ENCODE results near the gene RAB26. TPM values are rescaled to one million over a fixed set of nuclear protein-coding genes. Genes with fewer than 3 reads are reported as not detected.

Gene RAB26
- total RNA-seq, 1 donor from 2014 or later = 3.4 TPM

DNA sequence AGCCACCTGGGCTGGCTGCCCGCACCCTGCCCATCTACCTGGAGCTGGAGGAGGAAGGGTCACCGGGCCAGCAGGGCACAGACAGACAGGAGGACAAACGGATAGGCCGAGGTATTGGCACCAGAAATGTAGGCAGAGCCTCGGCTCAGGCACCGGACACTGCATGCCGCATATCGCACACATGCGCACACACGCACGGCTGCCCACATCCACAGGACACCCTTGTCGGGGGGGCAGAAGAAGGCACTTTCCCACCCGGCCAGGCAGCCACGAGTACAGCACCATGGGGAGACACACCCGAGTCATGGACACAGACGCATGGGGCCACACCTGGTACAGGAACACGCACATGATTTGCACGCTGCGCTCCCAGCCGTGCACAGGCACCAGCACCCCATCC, 33.5 kb downstream of the RAB26 start:
- Mint-ChIP-seq H3K4me1 (ENCODE audit: unreplicated experiment) (no peaks in the 10 kb centered on the region), H3K9me3 (ENCODE audit: unreplicated experiment) (no peaks in the 10 kb centered on the region), H3K27ac (ENCODE audit: unreplicated experiment) (no peak overlapping the region), H3K27me3 (ENCODE audit: unreplicated experiment) (no peaks in the 10 kb centered on the region), H3K36me3 (ENCODE audit: unreplicated experiment) (peaks cover 2% of the 10 kb centered on the region), H3K4me3 (ENCODE audit: unreplicated experiment) (no peak overlapping the region)
- no peak for DNase-seq (ENCODE audit: extremely low spot score, unreplicated experiment)
- TF ChIP-seq, protein P1, sequence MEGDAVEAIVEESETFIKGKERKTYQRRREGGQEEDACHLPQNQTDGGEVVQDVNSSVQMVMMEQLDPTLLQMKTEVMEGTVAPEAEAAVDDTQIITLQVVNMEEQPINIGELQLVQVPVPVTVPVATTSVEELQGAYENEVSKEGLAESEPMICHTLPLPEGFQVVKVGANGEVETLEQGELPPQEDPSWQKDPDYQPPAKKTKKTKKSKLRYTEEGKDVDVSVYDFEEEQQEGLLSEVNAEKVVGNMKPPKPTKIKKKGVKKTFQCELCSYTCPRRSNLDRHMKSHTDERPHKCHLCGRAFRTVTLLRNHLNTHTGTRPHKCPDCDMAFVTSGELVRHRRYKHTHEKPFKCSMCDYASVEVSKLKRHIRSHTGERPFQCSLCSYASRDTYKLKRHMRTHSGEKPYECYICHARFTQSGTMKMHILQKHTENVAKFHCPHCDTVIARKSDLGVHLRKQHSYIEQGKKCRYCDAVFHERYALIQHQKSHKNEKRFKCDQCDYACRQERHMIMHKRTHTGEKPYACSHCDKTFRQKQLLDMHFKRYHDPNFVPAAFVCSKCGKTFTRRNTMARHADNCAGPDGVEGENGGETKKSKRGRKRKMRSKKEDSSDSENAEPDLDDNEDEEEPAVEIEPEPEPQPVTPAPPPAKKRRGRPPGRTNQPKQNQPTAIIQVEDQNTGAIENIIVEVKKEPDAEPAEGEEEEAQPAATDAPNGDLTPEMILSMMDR (IDR thresholded peaks at IDR 0.05) = no peak

DNA sequence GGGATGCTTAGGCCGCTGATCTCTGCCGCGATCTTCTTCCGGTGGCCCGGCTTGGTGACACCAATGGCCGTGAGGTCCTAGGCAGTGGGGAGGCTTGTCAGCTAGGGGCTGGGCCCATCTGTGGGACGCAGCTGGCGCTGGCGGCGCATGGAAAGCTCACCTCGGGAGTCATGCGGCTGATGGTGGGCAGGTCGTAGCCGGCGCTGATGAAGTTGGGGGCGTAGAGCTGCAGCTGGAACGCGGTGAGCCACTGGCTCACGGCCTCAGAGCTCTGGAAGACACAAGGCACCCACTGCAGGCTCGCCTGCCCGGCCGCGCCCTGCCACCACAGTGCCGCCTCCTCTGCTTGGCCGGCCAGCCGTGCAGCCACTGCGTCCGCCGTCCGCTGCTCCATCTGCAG, 35.2 kb downstream of the RAB26 start:
- H3K4me1 Mint-ChIP-seq (ENCODE audit: unreplicated experiment) = no peaks in the 10 kb centered on the region
- no peaks in the 10 kb centered on the region for H3K9me3 Mint-ChIP-seq (ENCODE audit: unreplicated experiment)
- TF ChIP-seq, protein P1 (IDR thresholded peaks at IDR 0.05) = no peak
- H3K4me3 Mint-ChIP-seq (ENCODE audit: unreplicated experiment) = no peak overlapping the region
- no peak overlapping the region for H3K27ac Mint-ChIP-seq (ENCODE audit: unreplicated experiment)
- no peaks in the 10 kb centered on the region for H3K36me3 Mint-ChIP-seq (ENCODE audit: unreplicated experiment)
- no peaks in the 10 kb centered on the region for H3K27me3 Mint-ChIP-seq (ENCODE audit: unreplicated experiment)
- DNase-seq (ENCODE audit: extremely low spot score, unreplicated experiment) = no peak

DNA sequence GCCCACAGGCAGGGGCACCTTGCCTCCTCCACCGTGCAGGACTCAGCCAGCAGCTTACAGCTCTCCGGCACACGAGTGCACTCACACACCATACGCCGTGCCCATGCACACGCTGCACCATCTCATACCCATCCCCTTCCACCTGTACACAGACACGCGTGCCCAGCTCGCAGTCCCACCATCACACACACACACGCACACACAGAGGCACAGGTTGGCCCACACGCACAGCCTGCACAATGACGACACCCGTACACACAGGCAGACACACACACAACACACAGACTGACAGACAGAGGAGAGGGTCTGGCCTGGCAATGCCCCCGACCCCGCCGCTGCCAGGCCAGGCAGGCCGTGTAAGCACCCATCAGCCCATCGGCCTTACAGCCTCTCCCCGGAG, 35.9 kb downstream of the RAB26 start:
- no peak for DNase-seq (ENCODE audit: extremely low spot score, unreplicated experiment)
- Mint-ChIP-seq H3K36me3 (ENCODE audit: unreplicated experiment) (no peaks in the 10 kb centered on the region), H3K4me1 (ENCODE audit: unreplicated experiment) (no peaks in the 10 kb centered on the region), H3K27ac (ENCODE audit: unreplicated experiment) (no peak overlapping the region), H3K27me3 (ENCODE audit: unreplicated experiment) (no peaks in the 10 kb centered on the region), H3K9me3 (ENCODE audit: unreplicated experiment) (no peaks in the 10 kb centered on the region), H3K4me3 (ENCODE audit: unreplicated experiment) (no peak overlapping the region)
- TF ChIP-seq, protein P1 (IDR thresholded peaks at IDR 0.05) = no peak

DNA sequence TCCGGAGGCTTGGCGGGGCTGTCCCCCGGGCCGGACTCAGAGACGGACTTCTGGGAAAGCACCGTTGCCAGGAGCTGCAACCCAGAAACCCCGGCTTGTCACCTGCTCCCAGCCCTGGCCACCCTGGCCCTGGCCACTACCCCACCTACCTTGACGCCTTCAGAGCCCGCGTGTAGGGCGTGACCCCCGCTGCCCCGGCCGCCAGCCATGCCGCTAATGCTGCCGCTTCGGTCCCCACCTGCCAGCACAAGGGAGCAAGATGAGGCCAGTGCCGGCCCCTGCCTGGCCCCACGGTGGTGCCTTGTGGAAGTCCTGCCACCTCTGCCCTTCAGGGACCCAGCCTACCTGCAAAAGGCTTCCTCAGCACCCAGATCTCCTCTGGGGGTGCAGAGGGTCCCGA, 36.5 kb downstream of the RAB26 start:
- Mint-ChIP-seq H3K4me3 (ENCODE audit: unreplicated experiment) (no peak overlapping the region), H3K4me1 (ENCODE audit: unreplicated experiment) (no peaks in the 10 kb centered on the region), H3K36me3 (ENCODE audit: unreplicated experiment) (no peaks in the 10 kb centered on the region), H3K27ac (ENCODE audit: unreplicated experiment) (no peak overlapping the region), H3K27me3 (ENCODE audit: unreplicated experiment) (no peaks in the 10 kb centered on the region), H3K9me3 (ENCODE audit: unreplicated experiment) (no peaks in the 10 kb centered on the region)
- DNase-seq (ENCODE audit: extremely low spot score, unreplicated experiment) = no peak
- TF ChIP-seq, protein P1 (IDR thresholded peaks at IDR 0.05) = no peak

DNA sequence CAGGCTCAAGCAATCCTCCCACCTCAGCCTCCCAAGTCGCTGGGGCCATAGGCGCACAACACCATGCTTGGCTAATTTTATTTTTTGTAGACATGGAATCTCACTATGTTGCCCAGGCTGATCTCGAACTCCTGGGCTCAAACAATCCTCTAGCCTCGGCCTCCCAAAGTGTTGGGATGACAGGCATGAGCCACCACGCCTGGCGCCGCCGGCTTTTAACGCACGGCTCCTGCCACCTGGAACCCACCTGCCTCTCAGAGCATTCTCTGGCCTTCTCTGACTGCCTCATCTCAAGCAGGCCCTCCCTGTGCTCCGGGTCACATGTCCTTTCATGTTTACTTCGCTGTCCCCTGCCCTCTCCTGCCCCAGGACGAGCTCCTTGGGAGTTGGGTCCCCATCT, 37.6 kb downstream of the RAB26 start:
- H3K4me1 Mint-ChIP-seq (ENCODE audit: unreplicated experiment) = no peaks in the 10 kb centered on the region
- no peak overlapping the region for H3K27ac Mint-ChIP-seq (ENCODE audit: unreplicated experiment)
- H3K4me3 Mint-ChIP-seq (ENCODE audit: unreplicated experiment) = no peak overlapping the region
- no peaks in the 10 kb centered on the region for H3K36me3 Mint-ChIP-seq (ENCODE audit: unreplicated experiment)
- TF ChIP-seq, protein P1 (IDR thresholded peaks at IDR 0.05) = no peak
- H3K9me3 Mint-ChIP-seq (ENCODE audit: unreplicated experiment) = no peaks in the 10 kb centered on the region
- no peaks in the 10 kb centered on the region for H3K27me3 Mint-ChIP-seq (ENCODE audit: unreplicated experiment)
- DNase-seq (ENCODE audit: extremely low spot score, unreplicated experiment) = no peak

Measured in osteocyte (in vitro differentiated cells).